ENCODE results near the gene ACP1.

- TF ChIP-seq SAP30 (IDR thresholded peaks at IDR 0.05; ENCODE audit: insufficient read depth, insufficient replicate concordance, low read length): no peak
- no peak for TF ChIP-seq CTCF (IDR thresholded peaks at IDR 0.05; ENCODE audit: control extremely low read depth in 1 of 3, insufficient read depth in 1 of 3, low read depth in 1 of 3, low read length in 3 of 3)
- TF ChIP-seq RAD21 (IDR thresholded peaks at IDR 0.05 in 1 of 2, conservative IDR thresholded peaks at IDR 0.05 in 1 of 2; ENCODE audit: low read depth in 2 of 2, low read length in 2 of 2): no peak
- TF ChIP-seq CEBPB (IDR thresholded peaks at IDR 0.05; ENCODE audit: low read depth, low read length): no peak
Measured at GRCh38 chr2:278927-279320, 14.2 kb downstream of the ACP1 start.

Data from H1 (cell line).